Naive thymus-derived CD4-positive, alpha-beta T cell (primary cell): ENCODE results near the gene TLE5. TPM values are rescaled to one million over a fixed set of nuclear protein-coding genes. Genes with fewer than 3 reads are reported as not detected.
A peak's percentile ranks its signal among the peaks of the same experiment; 100 is the strongest.

Experiments
- ATAC-seq: fragments of 150-1000 bp; cut with Tn5 transposase; 2 replicates; pipeline ENCODE4 v1.10.0; 2021; ENCODE audit warnings: mild to moderate bottlenecking, moderate library complexity
- CTCF ChIA-PET: fragments of 350-600 bp; sonication (Branson Sonifier 250); formaldehyde crosslinking; loops from one replicate; lab custom pipeline; 2021; ENCODE audit warnings: antibody characterized with exemption; lab: Charles Lee
- POLR2A ChIA-PET: fragments of 350-600 bp; sonication (Branson Sonifier 250); formaldehyde crosslinking; loops from one replicate; lab custom pipeline; 2021; ENCODE audit warnings: antibody characterized with exemption, inconsistent platforms; lab: Charles Lee
- DNase-seq, 9 donors: peaks; one replicate each; pipeline versions ENCODE4 v3.0.0 to v3.0.0-alpha.2; 2020 to 2022; ENCODE audit warnings: mixed read lengths in 1 of 9
- H3K27ac ChIP-seq: one replicate; pipeline ENCODE4 v1.7.0; 2013; ENCODE audit warnings: mild to moderate bottlenecking, low read depth, low read length, moderate library complexity
- H3K27me3 ChIP-seq, 2 donors: one replicate each; pipeline ENCODE4 v1.7.0; 2013; ENCODE audit warnings: low read length in 2 of 2, mild to moderate bottlenecking in 2 of 2, moderate library complexity in 2 of 2; ENCODE audit not compliant: control insufficient read depth in 2 of 2, insufficient read depth in 2 of 2
- H3K36me3 ChIP-seq, 3 experiments: 1 replicate in 2 of 3; 2 replicates in 1 of 3; pipeline ENCODE4 v1.7.0; 2013; ENCODE audit warnings: low read length in 3 of 3, mild to moderate bottlenecking in 3 of 3, moderate library complexity in 1 of 3; ENCODE audit not compliant: insufficient read depth in 3 of 3, control insufficient read depth in 2 of 3
- H3K4me1 ChIP-seq, 2 donors: one replicate each; pipeline ENCODE4 v1.7.0; 2013; ENCODE audit warnings: low read length in 2 of 2, mild to moderate bottlenecking in 2 of 2, moderate library complexity in 1 of 2; ENCODE audit not compliant: control insufficient read depth in 2 of 2, insufficient read depth in 2 of 2
- H3K4me3 ChIP-seq: 2 replicates; pipeline ENCODE4 v1.7.0; 2013; ENCODE audit warnings: mild to moderate bottlenecking, low read length
- H3K9me3 ChIP-seq, 3 experiments: 1 replicate in 2 of 3; 2 replicates in 1 of 3; pipeline ENCODE4 v1.7.0; 2013; ENCODE audit warnings: low read length in 3 of 3; ENCODE audit not compliant: control insufficient read depth in 2 of 3
- H3K27ac Mint-ChIP-seq, 9 donors: one replicate each; pipeline ENCODE4 v1.8.0; 2020 to 2022; ENCODE audit warnings: mixed read lengths in 9 of 9, mild to moderate bottlenecking in 8 of 9, moderate library complexity in 5 of 9, inconsistent platforms in 2 of 9
- H3K27me3 Mint-ChIP-seq, 5 donors: one replicate each; pipeline ENCODE4 v1.8.0; 2021 to 2022; ENCODE audit warnings: mixed read lengths in 5 of 5, mild to moderate bottlenecking in 1 of 5
- H3K36me3 Mint-ChIP-seq, 5 donors: one replicate each; pipeline ENCODE4 v1.8.0; 2020 to 2022; ENCODE audit warnings: mixed read lengths in 5 of 5, mild to moderate bottlenecking in 3 of 5, inconsistent platforms in 1 of 5
- H3K4me1 Mint-ChIP-seq, 7 donors: one replicate each; pipeline ENCODE4 v1.8.0; 2020 to 2022; ENCODE audit warnings: mixed read lengths in 7 of 7, mild to moderate bottlenecking in 3 of 7, inconsistent platforms in 1 of 7
- H3K4me3 Mint-ChIP-seq, 10 donors: one replicate each; pipeline ENCODE4 v1.8.0; 2020 to 2022; ENCODE audit warnings: mild to moderate bottlenecking in 10 of 10, mixed read lengths in 10 of 10, moderate library complexity in 6 of 10, inconsistent platforms in 2 of 10
- H3K9me3 Mint-ChIP-seq, 11 donors: one replicate each; pipeline ENCODE4 v1.8.0; 2020 to 2022; ENCODE audit warnings: mixed read lengths in 11 of 11, mild to moderate bottlenecking in 4 of 11, inconsistent platforms in 1 of 11, moderate library complexity in 1 of 11
- intact Hi-C, 2 donors: fragments of 100-400 bp; cut with micrococcal nuclease; formaldehyde crosslinking; loops; one replicate each; pipeline ENCODE4 v1.15.1; 2023
- polyA plus RNA-seq, 2 donors: library from polyadenylated mRNA; unstranded; fragments of 300-500 nt; fragmentation: Illumina TruSeq; gene quantifications; one replicate each; pipeline ENCODE4 v1.2.3, GENCODE V29; 2021
- total RNA-seq, 6 experiments: library from RNA in 5 of 6; stranded (reverse) in 5 of 6; gene quantifications; 1 replicate in 5 of 6; 2 replicates in 1 of 6; pipeline ENCODE4 v1.2.3 and lab custom pipeline; 2021 to 2026

Gene TLE5
- total and polyA plus RNA-seq, 7 experiments from 2014 or later, result 643 to 1,102 (median 755) TPM

GRCh38 chr19:3107658-3108057, 45.4 kb upstream of the TLE5 start:
- POLR2A ChIA-PET, result no interaction called here
- Mint-ChIP-seq H3K27ac (no peak overlapping the region), H3K4me1 (peaks cover 4 to 17% (median 13%) of the 10 kb centered on the region in 7 donors), H3K4me3 (peak overlapping the region in 1 of 10 donors; percentile 12), H3K36me3 (peaks cover 0 to 3% (median 0%) of the 10 kb centered on the region in 5 donors), H3K27me3 (peaks cover 0 to 2% (median 0%) of the 10 kb centered on the region in 5 donors), H3K9me3 (no peaks in the 10 kb centered on the region)
- Histone ChIP-seq H3K27ac (no peak overlapping the region), H3K27me3 (no peaks in the 10 kb centered on the region), H3K9me3 (no peaks in the 10 kb centered on the region), H3K4me1 (peaks cover 9 to 12% of the 10 kb centered on the region in 2 donors), H3K4me3 (no peak overlapping the region), H3K36me3 (peaks cover 0 to 3% (median 0%) of the 10 kb centered on the region in 3 experiments)
- ATAC-seq (no peak), DNase-seq (no peak)
- intact Hi-C loops, result loop anchor here (1.0 kb wide), 3 partner anchors 31 to 156 kb away; no protein-coding TSS in a partner anchor
- CTCF ChIA-PET, result interaction anchor here (1.1 to 3.7 kb wide), 8 partner anchors 9 to 146 kb away, joined by 3 to 25 read pairs (median 5); no protein-coding TSS in a partner anchor

DNA sequence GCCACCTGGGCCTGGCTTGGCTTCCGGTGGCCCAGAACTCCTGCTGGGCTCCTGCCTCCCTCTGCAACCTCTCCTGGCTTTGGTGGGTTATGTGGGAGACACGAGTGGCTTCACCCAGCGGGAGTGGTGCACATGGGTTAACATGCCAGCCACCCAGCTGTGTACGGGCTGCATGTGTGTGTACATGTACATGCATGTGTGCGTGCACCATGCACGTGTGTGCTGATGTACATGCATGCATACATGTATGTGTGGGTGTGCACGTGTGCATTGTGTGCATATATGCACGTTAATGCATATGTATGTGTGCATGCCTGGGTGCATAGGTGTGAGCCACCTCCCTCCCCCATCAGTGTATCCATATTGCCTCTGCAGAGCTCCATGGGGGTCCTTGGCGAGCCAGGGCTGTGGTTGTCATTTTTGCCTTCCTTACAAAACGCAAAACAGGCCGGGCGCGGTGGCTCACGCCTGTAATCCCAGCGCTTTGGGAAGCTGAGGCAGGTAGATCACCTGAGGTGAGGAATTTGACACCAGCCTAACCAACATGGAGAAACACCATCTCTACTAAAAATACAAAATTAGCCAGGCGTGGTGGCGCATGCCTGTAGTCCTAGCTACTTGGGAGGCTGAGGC, 44.3 kb upstream of the TLE5 start:
- CTCF ChIA-PET, result interaction anchor here (1.2 to 7.1 kb wide), 5 partner anchors 28 to 145 kb away, joined by 3 to 110 read pairs (median 6); no protein-coding TSS in a partner anchor
- no peak for DNase-seq
- intact Hi-C loops, result no loop called here

GRCh38 chr19:3105641-3106508, 43.6 kb upstream of the TLE5 start:
- no peak for ATAC-seq
- H3K27me3 Mint-ChIP-seq, result peaks cover 0 to 7% (median 0%) of the 10 kb centered on the region in 5 donors
- intact Hi-C loops, result loop anchor here in 1 of 2 donors (2.0 kb wide), 1 partner anchor 29 kb away; no protein-coding TSS in a partner anchor
- no peaks in the 10 kb centered on the region for H3K9me3 ChIP-seq
- H3K4me1 Mint-ChIP-seq, result peaks cover 4 to 21% (median 15%) of the 10 kb centered on the region in 7 donors
- no peaks in the 10 kb centered on the region for H3K36me3 ChIP-seq
- H3K4me3 ChIP-seq, result no peak overlapping the region
- H3K27ac ChIP-seq, result no peak overlapping the region
- no peak overlapping the region for H3K27ac Mint-ChIP-seq
- H3K9me3 Mint-ChIP-seq, result no peaks in the 10 kb centered on the region
- ChIA-PET CTCF (interaction anchor here (0.6 to 7.1 kb wide), 9 partner anchors 18 to 144 kb away, joined by 3 to 110 read pairs (median 6); no protein-coding TSS in a partner anchor), POLR2A (interaction anchor here (0.5 to 1.3 kb wide), 2 partner anchors 144 to 162 kb away, joined by 3 to 4 read pairs; no protein-coding TSS in a partner anchor)
- no peak overlapping the region for H3K4me3 Mint-ChIP-seq
- H3K36me3 Mint-ChIP-seq, result no peaks in the 10 kb centered on the region
- DNase-seq, result no peak
- H3K27me3 ChIP-seq, result no peaks in the 10 kb centered on the region
- peaks cover 9 to 12% of the 10 kb centered on the region in 2 donors for H3K4me1 ChIP-seq

More for the DNA sequence above, 44.3 kb upstream of the TLE5 start:
- Mint-ChIP-seq H3K4me1 (peaks cover 4 to 20% (median 15%) of the 10 kb centered on the region in 7 donors), H3K9me3 (no peaks in the 10 kb centered on the region), H3K27me3 (peaks cover 0 to 2% (median 0%) of the 10 kb centered on the region in 5 donors), H3K36me3 (no peaks in the 10 kb centered on the region), H3K4me3 (no peak overlapping the region), H3K27ac (no peak overlapping the region)
- no peaks in the 10 kb centered on the region for H3K9me3 ChIP-seq
- H3K27me3 ChIP-seq, result no peaks in the 10 kb centered on the region
- no peak overlapping the region for H3K27ac ChIP-seq
- peaks cover 0 to 3% (median 0%) of the 10 kb centered on the region in 3 experiments for H3K36me3 ChIP-seq
- H3K4me3 ChIP-seq, result no peak overlapping the region
- POLR2A ChIA-PET, result interaction anchor here (0.5 kb wide), 1 partner anchor 162 kb away, joined by 3 read pairs; no protein-coding TSS in a partner anchor
- no peak for ATAC-seq
- H3K4me1 ChIP-seq, result peaks cover 9 to 12% of the 10 kb centered on the region in 2 donors

- Mint-ChIP-seq H3K27ac (no peak overlapping the region), H3K27me3 (peaks cover 0 to 9% (median 0%) of the 10 kb centered on the region in 5 donors), H3K4me3 (peak overlapping the region in 1 of 10 donors; percentile 80), H3K36me3 (no peaks in the 10 kb centered on the region), H3K4me1 (peaks cover 4 to 22% (median 17%) of the 10 kb centered on the region in 7 donors), H3K9me3 (no peaks in the 10 kb centered on the region)
- no peak overlapping the region for H3K27ac ChIP-seq
- no peak overlapping the region for H3K4me3 ChIP-seq
- ChIA-PET POLR2A (interaction anchor here (1.1 to 2.0 kb wide), 3 partner anchors 29 to 154 kb away, joined by 4 to 8 read pairs (median 7); no protein-coding TSS in a partner anchor), CTCF (interaction anchor here (0.6 to 7.1 kb wide), 18 partner anchors 10 to 153 kb away, joined by 3 to 110 read pairs (median 9); partner anchors contain the start of gene GNA11)
- peaks cover 9 to 15% of the 10 kb centered on the region in 2 donors for H3K4me1 ChIP-seq
- H3K27me3 ChIP-seq, result no peaks in the 10 kb centered on the region
- ATAC-seq, result no peak
- no peaks in the 10 kb centered on the region for H3K9me3 ChIP-seq
- DNase-seq, result no peak
- intact Hi-C loops, result loop anchor here (1.0 to 2.0 kb wide), 6 partner anchors 9 to 153 kb away; no protein-coding TSS in a partner anchor
- no peaks in the 10 kb centered on the region for H3K36me3 ChIP-seq
Observed at GRCh38 chr19:3104708-3104983, 42.4 kb upstream of the TLE5 start.

DNA sequence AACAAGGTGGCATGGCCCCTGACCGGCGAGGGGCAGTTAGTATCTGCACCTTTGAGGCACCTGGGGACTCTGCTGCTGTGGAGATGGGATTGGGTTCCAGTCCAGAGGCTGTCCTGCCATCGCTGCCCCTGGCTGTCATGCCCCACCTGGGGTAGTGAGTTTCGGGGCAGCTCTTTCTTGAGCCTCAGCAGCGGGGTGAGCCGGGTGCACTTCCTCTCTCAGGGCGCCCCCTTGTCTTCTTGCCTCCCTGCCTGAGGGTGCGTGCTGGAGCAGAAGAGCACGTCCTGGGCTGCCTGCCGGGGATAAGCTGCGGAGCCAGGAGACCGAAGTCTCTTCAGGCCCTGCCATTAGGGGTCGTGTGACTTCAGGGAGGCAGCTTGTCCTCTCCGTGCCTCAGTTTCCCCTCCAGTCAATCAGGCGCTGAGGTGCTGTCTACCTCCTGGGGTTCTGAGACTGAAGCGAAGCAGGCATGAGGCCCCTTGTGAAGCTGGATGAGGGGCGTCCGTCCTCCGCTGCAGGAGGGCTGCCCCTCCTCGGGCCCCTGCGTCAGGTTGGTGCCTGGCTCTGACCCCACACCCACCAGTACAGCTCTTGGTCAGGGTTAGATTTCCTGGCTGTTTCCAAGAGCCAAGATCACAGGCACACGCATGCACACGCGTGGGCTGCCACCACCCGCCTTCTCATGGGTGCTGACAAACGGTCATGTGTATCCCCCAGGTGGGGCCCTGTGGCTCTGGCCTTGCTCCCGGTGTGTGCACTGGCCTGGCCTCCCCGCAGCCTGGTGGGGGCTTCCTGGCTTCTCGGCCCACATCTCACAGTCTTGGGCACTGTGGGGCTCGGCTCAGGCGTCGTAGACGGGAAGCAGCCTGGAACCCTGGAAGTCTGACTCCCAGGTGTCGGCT, 40.2 kb upstream of the TLE5 start:
- peaks cover 8 to 30% of the 10 kb centered on the region in 2 donors for H3K4me1 ChIP-seq
- intact Hi-C loops, result no loop called here
- H3K27me3 Mint-ChIP-seq, result peaks cover 0 to 19% (median 0%) of the 10 kb centered on the region in 5 donors
- H3K36me3 ChIP-seq, result no peaks in the 10 kb centered on the region
- ATAC-seq (no peak), DNase-seq (no peak)
- no peak overlapping the region for H3K4me3 ChIP-seq
- ChIA-PET POLR2A (no interaction called here), CTCF (interaction anchor here (1.4 to 7.1 kb wide), 4 partner anchors 24 to 151 kb away, joined by 5 to 110 read pairs (median 16); no protein-coding TSS in a partner anchor)
- peak overlapping the region in 1 of 10 donors; percentile 53 for H3K4me3 Mint-ChIP-seq
- H3K9me3 ChIP-seq, result no peaks in the 10 kb centered on the region
- no peaks in the 10 kb centered on the region for H3K9me3 Mint-ChIP-seq
- no peaks in the 10 kb centered on the region for H3K27me3 ChIP-seq
- H3K27ac ChIP-seq, result no peak overlapping the region
- no peaks in the 10 kb centered on the region for H3K36me3 Mint-ChIP-seq
- peaks cover 8 to 33% (median 22%) of the 10 kb centered on the region in 7 donors for H3K4me1 Mint-ChIP-seq
- H3K27ac Mint-ChIP-seq, result no peak overlapping the region
